Kidney capillary endothelial cell (primary cell): ENCODE measurements around the gene BRINP1.

Experiments used
- DNase-seq: peaks from one replicate; pipeline ENCODE4 v3.0.0-alpha.2; 2018; ENCODE audit warnings: low spot score

Gene BRINP1

DNA sequence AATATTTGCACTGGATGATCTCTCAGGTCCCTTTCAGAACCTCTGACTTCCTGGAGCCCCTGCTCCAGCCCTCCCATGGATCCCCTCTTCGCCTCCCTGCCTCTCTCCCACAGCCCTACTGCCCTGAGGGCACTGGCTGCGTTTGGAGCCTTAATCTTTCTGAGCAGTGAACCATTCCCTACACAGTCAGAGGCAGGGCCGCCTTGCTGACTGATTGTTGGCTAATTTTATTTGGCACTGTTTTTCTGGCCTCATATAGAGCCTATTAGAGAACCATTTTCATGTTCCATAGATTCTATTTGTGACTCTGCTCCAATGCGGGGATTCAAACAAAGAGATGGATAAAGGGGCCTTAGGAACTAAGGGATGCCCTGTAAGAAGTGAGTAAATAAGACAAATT, 91.1 kb downstream of the BRINP1 start:
- DNase-seq = no peak

DNA sequence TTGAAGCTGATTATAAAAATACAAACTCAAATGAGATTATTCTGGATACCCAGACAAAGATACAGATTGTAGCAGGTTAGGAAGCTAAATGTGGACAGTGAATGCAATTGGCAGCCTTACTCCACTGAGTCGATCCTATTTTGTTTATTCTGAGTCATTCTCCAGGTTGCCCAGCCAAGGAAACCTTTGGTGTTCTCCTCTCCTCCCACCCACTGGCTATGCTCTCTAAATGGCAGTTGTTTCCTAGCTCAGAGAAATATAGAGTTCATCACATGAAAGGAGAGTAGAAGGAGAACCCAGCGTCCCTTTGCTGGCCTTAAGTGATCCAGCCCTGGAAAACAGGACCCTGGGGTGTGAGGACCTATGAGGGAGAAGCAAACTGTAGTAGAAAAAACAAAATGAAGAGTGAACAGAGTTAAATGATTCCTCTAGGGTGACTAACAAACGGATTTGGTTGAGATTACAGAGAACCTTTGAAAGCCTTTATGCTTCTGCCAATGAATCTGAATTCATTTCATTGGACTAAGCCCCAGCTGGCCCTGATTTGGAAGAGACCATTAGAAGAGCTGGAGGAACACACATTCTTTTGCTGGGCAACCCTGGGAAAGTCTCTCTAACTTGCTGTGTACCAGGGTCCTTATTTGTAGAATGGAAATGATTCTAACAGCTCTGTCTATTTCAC, 95.1 kb downstream of the BRINP1 start:
- no peak for DNase-seq

DNA sequence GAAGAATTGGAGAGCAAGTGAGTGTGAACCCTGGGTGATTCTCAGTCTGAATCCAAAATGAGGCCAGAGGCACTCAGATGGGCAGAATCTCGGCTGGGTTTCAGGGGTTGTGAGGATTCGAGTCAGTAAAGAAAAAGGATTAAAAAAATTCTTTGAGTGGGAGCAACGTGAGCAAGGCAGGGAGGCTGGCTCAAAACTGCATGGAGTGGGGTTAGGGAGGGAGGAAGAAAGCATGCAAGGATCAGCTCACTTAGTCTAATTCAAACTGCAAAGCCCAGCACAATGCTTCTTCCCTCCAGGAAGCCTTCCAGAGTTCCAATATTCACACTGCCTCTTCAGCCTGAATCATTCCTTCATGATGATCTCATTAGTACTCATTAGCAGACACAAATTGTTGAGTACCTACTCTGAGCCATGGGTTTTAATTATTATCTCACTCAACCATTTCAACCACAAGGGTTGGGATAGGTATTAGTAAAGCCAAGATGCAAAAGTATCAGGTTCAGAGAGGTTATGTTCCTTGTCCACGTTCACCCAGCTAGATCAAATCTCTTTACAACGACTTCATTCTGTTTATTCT, 95.8 kb downstream of the BRINP1 start:
- no peak for DNase-seq

DNA sequence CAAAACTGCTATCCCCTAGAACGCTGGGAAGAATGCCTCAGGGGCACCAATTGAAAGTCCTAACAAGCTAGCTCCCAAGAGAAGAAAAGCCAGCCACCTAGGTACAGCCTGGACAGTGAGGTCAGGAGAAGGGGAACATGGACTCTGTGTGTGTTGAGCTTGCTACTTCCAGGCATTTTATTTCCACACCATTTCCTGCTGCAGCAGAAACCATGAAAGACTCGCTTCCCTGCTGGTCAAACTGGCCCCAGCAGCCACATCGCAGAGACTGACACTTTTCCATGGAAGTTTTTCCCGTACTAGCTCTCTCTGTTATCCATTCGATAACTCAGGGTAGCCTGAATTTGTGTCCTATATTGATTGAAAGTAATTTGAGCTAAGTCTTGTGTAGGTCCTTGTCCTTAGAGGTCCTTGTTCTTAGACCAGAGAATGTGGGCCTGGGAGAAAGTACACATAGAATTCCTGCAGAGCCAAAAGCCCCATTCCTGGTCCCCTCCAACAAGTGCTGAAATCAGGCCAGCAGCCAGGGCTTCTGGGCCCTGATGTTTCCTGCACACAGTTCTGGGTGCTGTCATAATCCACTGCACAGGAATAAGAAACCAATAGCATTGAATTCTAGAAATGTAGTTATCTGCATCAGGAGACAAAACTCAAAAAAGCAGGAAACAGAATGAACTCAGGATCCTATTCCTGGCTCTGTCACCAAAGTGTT, 96.6 kb downstream of the BRINP1 start:
- no peak for DNase-seq

DNA sequence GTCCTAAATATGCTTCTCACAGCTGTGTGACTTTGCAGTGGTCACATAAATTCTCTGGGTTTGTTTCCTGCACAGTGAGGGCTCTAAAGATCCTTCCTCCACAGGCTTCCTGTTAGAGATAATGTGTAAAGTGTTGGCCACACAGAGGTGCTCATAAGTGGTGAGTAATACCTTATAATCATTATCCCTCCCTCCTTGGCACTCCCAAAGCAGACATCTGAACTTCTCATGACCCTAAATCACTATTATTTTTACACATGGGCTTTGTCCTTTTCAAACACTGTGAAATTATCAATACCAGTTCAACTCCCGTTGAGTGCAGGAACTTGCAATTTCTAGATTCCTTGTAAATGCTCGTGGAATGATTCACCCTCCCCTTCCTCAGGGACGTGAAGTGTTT, 100.2 kb downstream of the BRINP1 start:
- DNase-seq = peak; percentile 19

DNA sequence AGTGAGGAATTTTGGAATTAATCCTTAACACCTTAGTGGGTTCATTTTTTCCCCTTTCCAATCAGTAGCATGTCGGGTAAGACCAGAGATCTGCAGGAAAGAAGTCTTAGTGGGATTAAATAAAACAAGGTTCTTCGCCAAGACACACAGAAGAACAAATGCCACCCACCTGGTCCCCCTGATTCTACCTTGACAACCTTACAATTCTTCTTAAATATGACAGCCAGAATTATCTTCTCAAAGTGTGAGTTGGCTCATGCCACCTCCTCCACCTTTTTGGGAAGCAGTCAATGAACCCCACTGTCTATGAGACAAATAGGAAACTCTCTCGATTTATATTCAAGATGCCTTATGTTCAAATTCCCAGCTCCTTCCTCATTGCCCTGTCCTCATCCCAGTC, 105.1 kb downstream of the BRINP1 start:
- no peak for DNase-seq

DNA sequence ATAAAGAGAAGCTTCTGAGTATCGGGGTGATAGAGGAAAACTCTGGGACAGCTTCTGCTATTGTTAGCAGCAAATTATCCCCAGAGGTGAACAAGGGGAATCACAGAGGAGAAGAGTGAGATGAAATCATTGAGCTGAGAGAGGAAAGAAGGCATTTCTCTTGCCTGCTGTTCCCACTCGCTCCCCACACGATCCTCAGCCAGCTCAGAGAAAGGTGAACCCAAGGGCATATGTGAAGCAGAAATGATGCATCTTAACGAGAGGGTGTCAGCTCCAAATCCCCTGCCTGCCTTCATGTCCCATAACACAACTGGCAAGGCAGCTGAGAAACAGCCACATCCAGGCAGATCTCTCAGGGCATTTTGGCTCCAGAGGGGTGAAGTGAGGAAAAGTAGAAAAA, 111.6 kb downstream of the BRINP1 start:
- DNase-seq = no peak

DNA sequence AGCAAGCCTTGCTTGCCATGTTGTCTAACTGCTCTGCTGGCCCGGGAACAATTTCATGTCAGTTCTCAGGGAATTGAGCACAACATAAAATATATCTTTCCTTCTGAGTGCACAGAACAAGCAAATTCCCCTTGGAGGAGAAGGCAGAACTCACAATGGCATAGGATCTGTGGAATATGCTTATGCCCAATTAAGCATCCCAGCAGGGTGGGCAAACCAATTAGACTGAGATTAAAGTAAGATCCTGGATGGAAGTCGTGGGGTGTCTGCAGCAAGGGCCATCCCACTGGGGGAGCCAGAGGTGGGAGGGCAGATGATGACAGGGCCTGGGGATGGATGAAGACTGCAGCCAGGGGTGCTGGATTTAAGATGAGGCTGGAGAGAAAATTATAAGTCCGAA, 114.1 kb downstream of the BRINP1 start:
- no peak for DNase-seq

DNA sequence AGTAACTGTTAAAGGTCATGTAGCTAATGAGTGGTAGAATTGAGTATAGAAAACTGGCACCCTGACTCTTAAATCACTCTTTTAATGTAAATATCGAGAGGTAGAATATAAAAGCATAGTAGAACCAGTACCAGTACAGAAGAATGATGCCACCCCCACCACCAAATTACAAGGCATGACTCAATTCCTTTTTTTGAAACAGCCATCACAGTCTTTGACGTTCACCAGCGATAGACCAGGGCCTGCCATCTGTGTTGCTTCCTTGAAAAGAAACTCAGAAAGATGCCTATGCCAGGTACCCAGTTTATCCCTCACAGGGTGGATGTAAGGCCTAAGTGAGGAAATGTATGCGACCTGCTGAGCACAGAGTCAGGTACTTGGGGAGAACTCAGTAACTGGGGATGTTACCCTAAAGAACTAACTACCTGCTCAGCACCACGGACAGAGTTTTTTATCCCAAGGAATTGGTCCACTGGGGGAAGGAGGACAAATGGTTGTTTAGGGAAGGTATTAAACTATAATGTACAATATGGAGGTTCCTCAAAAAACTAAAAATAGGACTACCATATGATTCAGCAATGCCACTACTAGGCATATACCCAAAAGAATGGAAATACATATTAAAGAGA, 116.5 kb downstream of the BRINP1 start:
- DNase-seq = no peak

DNA sequence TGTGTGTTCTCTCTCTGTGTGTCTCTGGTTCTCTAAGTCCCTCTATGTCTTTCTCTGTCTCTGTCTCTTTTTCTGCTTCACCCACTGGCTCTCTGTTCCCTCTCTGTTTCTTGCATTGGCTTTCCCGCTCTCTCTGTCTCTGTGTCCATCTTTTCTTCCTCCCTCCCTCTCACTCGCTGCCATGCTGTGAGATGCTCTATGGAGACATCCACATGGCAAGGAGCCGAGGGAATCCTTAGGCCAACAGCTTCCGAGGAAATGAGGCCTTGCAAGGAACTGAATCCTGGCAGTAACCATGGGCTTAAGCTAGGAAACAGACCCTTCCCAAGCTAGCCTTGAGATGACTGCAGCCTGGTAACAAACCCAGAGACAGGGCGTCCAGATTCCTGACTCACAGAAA, 117.3 kb downstream of the BRINP1 start:
- no peak for DNase-seq

DNA sequence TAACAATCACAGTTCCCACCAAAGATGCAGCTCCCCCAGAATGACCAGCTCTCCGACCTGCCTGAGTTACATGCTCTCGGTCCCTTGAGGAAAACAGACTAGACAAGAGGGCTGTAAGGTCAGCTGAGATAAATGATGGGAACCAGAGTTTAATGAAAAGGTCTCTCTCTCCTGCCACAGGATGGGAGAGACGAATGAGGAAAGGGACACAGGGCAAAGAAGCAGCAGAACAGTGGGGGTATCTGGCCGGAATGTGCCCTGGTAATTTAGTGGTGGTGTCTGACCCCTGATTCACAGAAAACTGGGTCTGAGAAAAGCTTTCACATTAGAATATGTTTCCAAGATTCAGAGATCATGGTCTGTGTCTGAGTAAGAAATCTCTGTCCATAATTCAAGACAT, 118.5 kb downstream of the BRINP1 start:
- DNase-seq = no peak

DNA sequence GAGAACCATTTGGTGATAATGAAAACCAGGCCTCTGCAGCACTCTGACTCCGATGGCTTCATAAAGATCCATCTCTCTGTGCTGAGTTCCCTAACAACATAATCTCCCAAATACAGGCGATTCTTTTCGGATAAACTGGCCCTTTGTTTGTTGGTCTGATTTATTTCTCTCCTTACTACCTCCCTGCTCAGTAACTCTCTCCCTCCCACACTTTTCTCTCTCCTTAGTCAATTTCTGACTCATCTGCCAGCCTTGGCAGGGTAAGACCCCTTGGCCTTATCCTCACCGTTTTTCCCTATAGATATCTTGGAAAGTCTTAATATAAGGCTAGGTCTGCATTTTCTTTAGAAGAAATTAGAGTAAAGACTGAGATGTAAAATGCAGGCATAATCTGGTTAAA, 128.7 kb downstream of the BRINP1 start:
- no peak for DNase-seq

DNA sequence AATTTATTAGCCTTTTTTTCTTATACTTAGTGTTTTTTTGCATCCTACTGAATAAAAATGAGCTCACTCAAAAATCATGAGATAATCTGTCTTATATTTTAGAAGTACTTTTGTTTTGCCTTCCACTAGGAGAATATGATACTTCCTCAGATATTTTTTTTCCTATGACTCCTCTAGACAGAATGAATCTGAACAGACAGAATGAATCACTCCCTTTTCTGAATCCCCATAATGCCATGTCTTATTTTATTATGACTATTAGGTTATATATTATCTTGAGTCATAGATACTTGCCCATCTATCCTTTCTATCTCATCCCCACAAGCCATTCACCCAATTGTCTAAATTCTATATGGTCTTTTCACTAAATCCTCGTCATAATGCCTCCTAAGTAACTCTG, 134.6 kb downstream of the BRINP1 start:
- DNase-seq = no peak

DNA sequence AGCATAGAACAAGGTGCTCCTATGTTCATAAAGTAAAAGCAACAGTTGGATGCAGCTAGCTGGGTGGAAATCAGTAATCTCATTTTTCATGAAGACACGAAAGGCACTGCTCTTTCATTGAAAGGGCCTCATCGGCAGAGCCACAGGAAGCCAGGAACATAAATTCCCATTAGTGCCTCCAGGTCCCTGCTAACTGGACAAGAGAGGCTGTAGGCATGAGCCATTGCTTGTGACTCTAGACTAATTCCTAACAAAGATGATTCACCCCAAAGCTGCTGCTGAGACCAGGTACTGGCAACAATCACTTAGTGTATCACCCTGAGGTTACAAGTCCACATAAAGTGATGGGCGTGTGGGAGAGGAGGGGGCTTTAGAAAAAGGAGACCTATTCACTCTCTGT, 141.8 kb downstream of the BRINP1 start:
- DNase-seq = no peak

DNA sequence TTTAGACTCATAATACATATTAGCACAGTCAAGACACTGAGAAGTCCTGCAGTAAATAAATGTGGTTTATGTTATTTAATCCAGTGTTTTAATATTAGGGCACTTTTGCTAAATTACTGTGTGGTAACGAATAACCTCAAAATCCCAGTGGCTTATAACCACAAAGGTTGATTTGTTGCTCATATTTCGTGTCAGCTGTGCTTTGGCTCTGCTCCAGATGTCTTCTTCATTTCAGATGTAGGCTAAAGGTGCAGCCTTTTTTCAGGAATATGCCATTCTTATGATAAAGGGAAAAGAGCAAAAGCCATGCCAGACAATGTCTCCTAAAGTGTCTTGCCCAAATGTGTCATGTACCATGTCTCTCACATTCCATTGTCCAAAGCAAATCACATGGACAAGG, 144.8 kb downstream of the BRINP1 start:
- DNase-seq = no peak

DNA sequence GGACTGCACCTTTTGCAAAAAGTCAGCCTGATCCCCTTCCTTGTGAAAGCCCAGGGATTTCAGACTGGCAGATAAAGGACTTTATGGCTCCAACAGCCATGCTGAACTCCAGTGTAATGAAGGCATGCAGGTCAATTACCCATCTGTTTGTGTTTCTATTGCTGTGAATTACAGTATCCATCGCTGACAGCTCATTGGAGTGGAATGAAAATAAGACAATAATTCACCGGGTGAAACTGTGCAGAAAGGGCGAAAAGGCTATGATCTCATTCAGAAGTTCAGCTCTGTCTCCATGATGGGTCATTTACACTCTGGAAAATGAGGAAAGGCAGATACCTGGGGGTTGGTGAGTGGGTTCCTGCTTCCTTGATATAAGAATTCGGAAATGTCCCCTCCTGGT, 148.0 kb downstream of the BRINP1 start:
- no peak for DNase-seq

DNA sequence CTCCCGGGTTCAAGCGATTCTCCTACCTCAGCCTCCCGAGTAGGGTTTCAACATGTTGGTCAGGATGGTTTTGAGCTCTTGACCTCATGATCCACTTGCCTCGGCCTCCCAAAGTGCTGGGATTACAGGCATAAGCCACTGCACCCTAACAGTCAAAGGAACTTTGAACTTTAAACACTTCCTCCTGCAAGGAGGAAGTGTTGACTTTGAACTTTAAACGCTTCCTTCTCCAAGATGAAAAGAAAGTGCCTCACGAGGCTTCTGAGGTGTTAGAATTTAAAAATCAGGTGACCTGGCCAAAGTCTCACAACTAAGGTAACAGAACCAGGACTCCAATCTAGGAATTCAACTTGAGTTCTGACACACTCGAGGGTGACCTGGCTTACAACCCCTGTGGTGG, 150.9 kb downstream of the BRINP1 start:
- no peak for DNase-seq

DNA sequence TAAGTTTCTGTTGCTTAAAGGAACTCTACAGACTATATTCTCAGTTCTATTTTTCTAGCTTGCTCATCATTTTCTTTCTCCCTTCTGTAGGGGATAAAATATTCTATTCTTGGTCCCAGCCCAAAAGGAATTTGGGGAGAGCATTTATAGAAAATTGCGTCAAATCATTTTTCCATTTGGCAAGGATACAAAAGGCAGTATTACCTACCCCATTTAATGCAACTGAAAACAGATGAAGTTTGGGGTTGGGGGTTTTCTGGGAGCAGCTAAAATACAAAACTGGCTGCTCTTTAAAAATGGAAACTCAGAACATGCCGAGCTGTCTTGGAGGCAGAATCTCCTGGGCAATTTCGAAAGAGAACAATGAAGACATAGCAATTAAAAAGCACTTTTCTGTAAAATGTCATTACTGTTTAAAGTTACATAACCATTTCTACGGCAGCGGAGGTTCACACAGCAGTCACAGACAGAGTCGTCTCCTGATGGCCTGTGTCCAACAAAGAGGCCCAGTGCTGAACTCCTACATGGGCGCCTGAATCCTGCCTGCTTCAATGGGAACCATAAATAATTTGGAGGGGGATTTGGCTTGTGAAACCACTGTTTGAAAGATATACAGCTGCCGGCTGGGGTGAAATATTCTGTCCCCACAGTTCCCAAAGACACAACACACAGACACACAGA, 152.4 kb downstream of the BRINP1 start:
- DNase-seq = no peak

DNA sequence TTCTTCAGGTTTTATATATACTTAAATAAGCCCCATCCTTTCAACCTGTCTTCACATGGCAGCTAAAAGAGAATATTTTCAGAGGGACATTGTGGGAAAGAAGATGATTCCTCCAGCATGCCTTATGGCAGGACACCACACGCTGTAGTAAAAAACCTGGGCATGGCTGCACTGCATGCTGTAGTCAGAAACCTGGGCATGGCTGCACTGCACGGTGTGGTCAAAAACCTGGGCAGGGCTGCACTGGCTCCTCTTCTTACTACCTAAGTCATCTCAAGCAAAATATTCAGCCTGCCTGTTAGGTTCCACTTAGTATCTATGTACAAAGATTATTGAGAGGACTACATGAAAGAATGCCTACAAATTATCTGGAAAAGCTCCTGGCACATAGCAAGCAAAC, 153.6 kb downstream of the BRINP1 start:
- no peak for DNase-seq

DNA sequence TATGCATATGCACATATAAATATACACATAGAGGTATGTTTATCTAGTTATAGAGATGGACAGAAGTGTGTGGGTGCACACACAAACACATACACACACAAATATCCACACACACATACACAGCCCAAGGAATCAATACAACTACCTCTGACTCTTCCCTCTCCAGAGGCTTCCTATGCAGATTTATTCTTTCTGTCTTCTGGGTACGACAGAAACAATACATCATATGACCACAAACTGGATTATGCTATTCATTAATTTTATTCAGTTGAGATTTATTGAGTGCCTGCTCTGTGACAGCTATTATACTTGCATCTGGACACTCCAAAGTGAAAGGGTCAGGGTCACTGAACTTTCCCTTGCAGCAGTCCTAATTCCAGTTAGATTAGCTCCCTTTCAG, 155.8 kb downstream of the BRINP1 start:
- DNase-seq = no peak

DNA sequence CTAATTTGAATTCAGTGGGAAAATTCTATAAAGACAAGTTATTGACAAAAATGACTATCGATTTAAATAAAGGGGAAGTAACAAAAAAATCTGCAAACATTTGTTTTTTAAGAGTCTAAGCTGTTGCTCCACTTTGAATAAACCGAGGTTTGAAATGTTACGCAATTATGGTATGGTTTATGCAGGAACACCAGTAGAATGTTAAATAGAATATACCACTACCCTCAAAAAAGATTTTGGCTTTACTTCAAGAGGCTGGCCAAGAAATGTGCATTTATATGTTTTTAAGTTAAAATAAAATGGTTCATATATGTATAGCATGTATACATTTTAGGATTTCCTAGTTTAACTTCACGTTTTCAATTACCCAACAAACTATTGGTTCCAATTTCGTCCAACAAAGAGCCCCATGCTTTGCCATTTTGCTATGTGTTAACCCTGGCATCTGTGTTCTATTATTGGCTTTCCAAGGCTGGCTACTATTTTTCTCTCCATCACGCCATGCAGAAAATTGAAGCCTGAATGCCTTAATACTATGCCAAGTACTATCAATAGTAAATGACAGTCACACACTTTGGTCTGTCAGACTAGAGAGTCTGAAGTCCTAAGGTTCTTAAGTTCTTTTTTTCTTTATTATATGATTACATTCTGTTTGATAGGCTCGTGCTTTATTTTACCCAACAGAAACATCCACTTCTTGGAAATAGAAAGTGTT, 171.2 kb downstream of the BRINP1 start:
- no peak for DNase-seq

DNA sequence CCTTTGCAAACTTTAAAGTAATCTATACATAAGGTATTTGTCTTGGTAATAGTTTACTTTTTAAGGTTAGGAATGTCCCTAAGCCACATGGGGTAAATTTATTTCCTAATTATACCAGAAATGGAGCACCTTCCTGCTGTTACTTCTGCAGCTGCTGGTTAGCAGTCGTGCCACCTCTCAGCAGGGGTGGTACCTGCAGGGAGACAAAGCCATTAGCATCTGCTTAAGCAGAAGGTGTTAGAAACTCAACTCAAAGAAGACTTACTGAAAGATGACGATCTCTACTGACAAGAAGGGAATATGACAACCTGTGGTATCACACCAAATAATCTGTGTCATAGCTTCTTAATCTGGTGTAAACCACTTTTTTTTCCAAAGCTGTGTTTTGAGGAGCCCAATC, 173.7 kb downstream of the BRINP1 start:
- DNase-seq = no peak
